Measurements from ENCODE around the gene CDC42BPA. TPM values are rescaled to one million over a fixed set of nuclear protein-coding genes. Genes with fewer than 3 reads are reported as not detected.

The CDC42BPA gene
- polyA plus RNA-seq, 1 of the 3 experiments (the other 2 are of a cell fraction) = 6.8 TPM

- TF ChIP-seq USF1 (IDR thresholded peaks at IDR 0.05; ENCODE audit: borderline replicate concordance, low read depth) (no peak), MXI1 (IDR thresholded peaks at IDR 0.05; ENCODE audit: low read depth, low read length) (no peak)
These were observed 5.8 kb downstream of the CDC42BPA start (continued) for GRCh38 chr1:227312361-227313025.

GRCh38 chr1:227311389-227312001 lies 6.8 kb downstream of the CDC42BPA start:
- peaks cover 0 to 2% of the 10 kb centered on the region in 2 experiments for H3K36me3 ChIP-seq (replicated peaks in 1 of 2; ENCODE audit: control insufficient read depth in 1 of 2, insufficient read depth in 2 of 2, low read length in 1 of 2)
- H3K4me1 ChIP-seq (ENCODE audit: control insufficient read depth in 1 of 2, insufficient read depth in 2 of 2, low read depth in 1 of 2, low read length in 1 of 2) = peaks cover 0 to 5% of the 10 kb centered on the region in 2 experiments; a peak in 2 of 4 replicates
- CTCF ChIA-PET = interaction anchor here (0.9 kb wide), 1 partner anchor 11 kb away, joined by 5 read pairs; no protein-coding TSS in a partner anchor
- H3F3A ChIP-seq (replicated peaks; ENCODE audit: insufficient read depth) = no peaks in the 10 kb centered on the region
- H3K27me3 ChIP-seq (ENCODE audit: insufficient read depth) = no peaks in the 10 kb centered on the region
- H3K4me3 ChIP-seq (ENCODE audit: low read depth in 2 of 2, low read length in 1 of 2) = no peak overlapping the region
- 97% methylated on average over 4 of the region's 4 CpGs for WGBS (ENCODE audit: low lambda C conversion rate)
- no peaks in the 10 kb centered on the region for H3K9me2 ChIP-seq
- peaks cover 59% of the 10 kb centered on the region for H4K20me1 ChIP-seq (ENCODE audit: insufficient read depth)
- no peak overlapping the region for H3K27ac ChIP-seq (ENCODE audit: low read depth in 2 of 2, low read length in 1 of 2)
- no peaks in the 10 kb centered on the region for H3K9me3 ChIP-seq
- DNase-seq = no peak
- H3K9ac ChIP-seq = no peak overlapping the region
- no peak overlapping the region for H3K4me2 ChIP-seq
- POLR2A ChIA-PET = interaction anchor here (0.6 kb wide), 1 partner anchor 30 kb away, joined by 3 read pairs; no protein-coding TSS in a partner anchor
- TF ChIP-seq GABPA (IDR thresholded peaks at IDR 0.05; ENCODE audit: low read depth) (no peak), CHD2 (IDR thresholded peaks at IDR 0.05; ENCODE audit: low read length, partially characterized antibody) (no peak), SMC3 (IDR thresholded peaks at IDR 0.05; ENCODE audit: low read depth, low read length) (no peak), FOXM1 (IDR thresholded peaks at IDR 0.05; ENCODE audit: low read depth) (no peak), RAD21 (IDR thresholded peaks at IDR 0.05; ENCODE audit: low read length) (no peak), REST (IDR thresholded peaks at IDR 0.05; ENCODE audit: low read depth, low read length) (no peak), GATA2 (CRISPR knock-in tag; IDR thresholded peaks at IDR 0.05) (no peak), RFX5 (IDR thresholded peaks at IDR 0.05; ENCODE audit: low read length) (no peak), TEAD4 (IDR thresholded peaks at IDR 0.05; ENCODE audit: borderline replicate concordance, insufficient read depth) (no peak), EZH2phosphoT487 (IDR thresholded peaks at IDR 0.05; ENCODE audit: borderline replicate concordance, low read depth) (no peak), FOXJ3 (CRISPR knock-in tag; IDR thresholded peaks at IDR 0.05) (no peak), YY1 (IDR thresholded peaks at IDR 0.05; ENCODE audit: low read depth) (no peak), TAF1 (IDR thresholded peaks at IDR 0.05; ENCODE audit: borderline replicate concordance, low read depth, low read length) (no peak), IRF3 (IDR thresholded peaks at IDR 0.05; ENCODE audit: low read depth, low read length) (no peak), NRF1 (IDR thresholded peaks at IDR 0.05; ENCODE audit: low read depth, low read length) (no peak)
- H3K79me2 ChIP-seq (ENCODE audit: insufficient read depth) = peaks cover 100% of the 10 kb centered on the region
- no peak overlapping the region for H2AFZ ChIP-seq (ENCODE audit: low read depth)
